ENCODE results near the gene E2F4. TPM values are rescaled to one million over a fixed set of nuclear protein-coding genes. Genes with fewer than 3 reads are reported as not detected.

The E2F4 gene
- total and polyA plus RNA-seq, 9 of the 15 experiments (the other 6 are each of a cell fraction or from before 2014, with no cell fraction given) = 9.7 to 139 (median 106) TPM

DNA sequence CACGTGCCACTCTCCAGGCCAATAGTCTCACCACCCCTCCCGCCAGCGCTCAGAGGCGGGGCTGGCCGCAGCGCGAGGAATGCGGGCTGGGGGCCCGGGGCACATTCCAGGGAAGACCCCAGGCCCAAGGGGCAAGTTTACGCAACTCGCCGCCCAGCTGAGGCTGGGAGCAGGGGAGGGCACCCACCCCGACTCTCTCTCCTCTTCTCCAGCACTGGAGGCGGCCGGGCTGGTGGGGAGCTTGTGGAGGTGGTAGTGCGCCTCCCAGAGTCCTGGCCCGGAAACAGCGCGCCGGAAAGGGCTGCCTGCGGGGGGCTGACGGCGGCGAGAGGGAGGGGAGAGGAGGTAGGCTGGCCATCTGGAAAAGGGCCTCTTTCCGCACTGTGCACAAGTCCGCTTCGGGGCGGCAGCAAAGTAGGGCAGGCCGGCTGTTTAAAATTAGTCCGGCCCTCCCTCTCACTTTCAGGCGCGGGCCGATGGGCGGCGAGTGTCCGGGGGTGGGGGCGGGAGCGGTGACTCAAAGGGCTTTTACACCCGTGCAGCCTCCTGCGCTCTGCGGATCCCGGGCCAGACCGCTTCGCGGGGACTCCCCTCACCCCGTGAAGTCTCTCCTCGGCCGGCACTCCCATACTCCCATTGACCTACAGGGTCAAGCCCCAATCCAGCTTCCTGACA is 54.3 kb downstream of the E2F4 start (continued):
- no peak for TF ChIP-seq JUN (IDR thresholded peaks at IDR 0.05; ENCODE audit: borderline replicate concordance, low read depth, low read length)
- no peak for TF ChIP-seq JUN (CRISPR knock-in tag; IDR thresholded peaks at IDR 0.05; ENCODE audit: borderline replicate concordance)
- TF ChIP-seq ZNF354B (CRISPR knock-in tag; IDR thresholded peaks at IDR 0.05) = no peak
- TF ChIP-seq MBD1 (CRISPR knock-in tag; IDR thresholded peaks at IDR 0.05) = no peak
- TF ChIP-seq, protein P1, sequence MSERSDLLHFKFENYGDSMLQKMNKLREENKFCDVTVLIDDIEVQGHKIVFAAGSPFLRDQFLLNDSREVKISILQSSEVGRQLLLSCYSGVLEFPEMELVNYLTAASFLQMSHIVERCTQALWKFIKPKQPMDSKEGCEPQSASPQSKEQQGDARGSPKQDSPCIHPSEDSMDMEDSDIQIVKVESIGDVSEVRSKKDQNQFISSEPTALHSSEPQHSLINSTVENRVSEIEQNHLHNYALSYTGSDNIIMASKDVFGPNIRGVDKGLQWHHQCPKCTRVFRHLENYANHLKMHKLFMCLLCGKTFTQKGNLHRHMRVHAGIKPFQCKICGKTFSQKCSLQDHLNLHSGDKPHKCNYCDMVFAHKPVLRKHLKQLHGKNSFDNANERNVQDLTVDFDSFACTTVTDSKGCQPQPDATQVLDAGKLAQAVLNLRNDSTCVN (CRISPR knock-in tag; IDR thresholded peaks at IDR 0.05) = no peak
- TF ChIP-seq DACH1 (IDR thresholded peaks at IDR 0.05; ENCODE audit: partially characterized antibody) = peak; percentile 44
- no peak for TF ChIP-seq KDM1A (IDR thresholded peaks at IDR 0.05)
- 0 out of 2 replicates have a peak, but pooled peaks have one; percentile 14 for TF ChIP-seq ZBTB33 (CRISPR knock-in tag; IDR thresholded peaks at IDR 0.05)
- TF ChIP-seq ZNF24 (IDR thresholded peaks at IDR 0.05) = no peak
- TF ChIP-seq SIN3A (IDR thresholded peaks at IDR 0.05; ENCODE audit: borderline replicate concordance in 2 of 2, control insufficient read depth in 1 of 2, low read depth in 2 of 2, low read length in 2 of 2) = peak in 1 of 2 experiments; percentile 52; a peak in 1 of 4 replicates
- no peak for TF ChIP-seq JUNB (CRISPR knock-in tag; conservative IDR thresholded peaks at IDR 0.05)
- TF ChIP-seq POLR2G (IDR thresholded peaks at IDR 0.05; ENCODE audit: low read depth, low read length) = peak; percentile 88
- no peak for TF ChIP-seq ZNF311 (CRISPR knock-in tag; IDR thresholded peaks at IDR 0.05)
- TF ChIP-seq ZNF583 (CRISPR knock-in tag; IDR thresholded peaks at IDR 0.05) = no peak
- peak; percentile 5; the same call in 1 of the 2 replicates for TF ChIP-seq ZNF431 (CRISPR knock-in tag; IDR thresholded peaks at IDR 0.05)
- TF ChIP-seq KDM2B (CRISPR knock-in tag; IDR thresholded peaks at IDR 0.05) = no peak
- TF ChIP-seq CBX3 (IDR thresholded peaks at IDR 0.05; ENCODE audit: borderline replicate concordance in 1 of 2, low read length in 2 of 2) = peak in 1 of 2 experiments; percentile 38; a peak in 1 of 3 replicates
- TF ChIP-seq TOE1 (IDR thresholded peaks at IDR 0.05; ENCODE audit: borderline replicate concordance) = no peak; the same call in 1 of the 2 replicates
- TF ChIP-seq TOE1 (CRISPR knock-in tag; IDR thresholded peaks at IDR 0.05; ENCODE audit: borderline replicate concordance, low read depth) = no peak
- peak; percentile 60; the same call in 1 of the 2 replicates for TF ChIP-seq CTBP1 (IDR thresholded peaks at IDR 0.05; ENCODE audit: borderline replicate concordance)
- no peak for TF ChIP-seq SAFB2 (IDR thresholded peaks at IDR 0.05; ENCODE audit: borderline replicate concordance, low read depth, low read length, severe bottlenecking)
- TF ChIP-seq, protein P2, sequence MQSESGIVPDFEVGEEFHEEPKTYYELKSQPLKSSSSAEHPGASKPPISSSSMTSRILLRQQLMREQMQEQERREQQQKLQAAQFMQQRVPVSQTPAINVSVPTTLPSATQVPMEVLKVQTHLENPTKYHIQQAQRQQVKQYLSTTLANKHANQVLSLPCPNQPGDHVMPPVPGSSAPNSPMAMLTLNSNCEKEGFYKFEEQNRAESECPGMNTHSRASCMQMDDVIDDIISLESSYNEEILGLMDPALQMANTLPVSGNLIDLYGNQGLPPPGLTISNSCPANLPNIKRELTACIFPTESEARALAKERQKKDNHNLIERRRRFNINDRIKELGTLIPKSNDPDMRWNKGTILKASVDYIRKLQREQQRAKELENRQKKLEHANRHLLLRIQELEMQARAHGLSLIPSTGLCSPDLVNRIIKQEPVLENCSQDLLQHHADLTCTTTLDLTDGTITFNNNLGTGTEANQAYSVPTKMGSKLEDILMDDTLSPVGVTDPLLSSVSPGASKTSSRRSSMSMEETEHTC (IDR thresholded peaks at IDR 0.05) = no peak
